HEK293T (cell line): Measurements from ENCODE around the gene RAB15.

ENCODE experiments used
- FOXA1 ChIP-seq: fragments of 450-650 bp; IDR thresholded peaks from 2 replicates; pipeline ENCODE4 v1.6.1; 2016; ENCODE audit warnings: mild to moderate bottlenecking
- FOXK2 ChIP-seq: fragments of 450-650 bp; IDR thresholded peaks from 2 replicates; pipeline ENCODE4 v1.6.1; 2016; ENCODE audit warnings: mild to moderate bottlenecking
- FOXM1 ChIP-seq: fragments of 450-650 bp; IDR thresholded peaks from 2 replicates; pipeline ENCODE4 v1.6.1; 2017; ENCODE audit warnings: mild to moderate bottlenecking, borderline replicate concordance
- HDGF ChIP-seq: fragments of 450-650 bp; IDR thresholded peaks from 2 replicates; pipeline ENCODE4 v1.6.1; 2017; ENCODE audit warnings: antibody characterized with exemption, borderline replicate concordance
- SUZ12 ChIP-seq: fragments of 450-650 bp; IDR thresholded peaks from 2 replicates; pipeline ENCODE4 v1.6.1; 2016; ENCODE audit warnings: mild to moderate bottlenecking
- TARDBP ChIP-seq: fragments of 450-650 bp; IDR thresholded peaks from 2 replicates; pipeline ENCODE4 v1.6.1; 2016
- ZNF384 ChIP-seq: fragments of 450-650 bp; IDR thresholded peaks from 2 replicates; pipeline ENCODE4 v1.6.1; 2016

DNA sequence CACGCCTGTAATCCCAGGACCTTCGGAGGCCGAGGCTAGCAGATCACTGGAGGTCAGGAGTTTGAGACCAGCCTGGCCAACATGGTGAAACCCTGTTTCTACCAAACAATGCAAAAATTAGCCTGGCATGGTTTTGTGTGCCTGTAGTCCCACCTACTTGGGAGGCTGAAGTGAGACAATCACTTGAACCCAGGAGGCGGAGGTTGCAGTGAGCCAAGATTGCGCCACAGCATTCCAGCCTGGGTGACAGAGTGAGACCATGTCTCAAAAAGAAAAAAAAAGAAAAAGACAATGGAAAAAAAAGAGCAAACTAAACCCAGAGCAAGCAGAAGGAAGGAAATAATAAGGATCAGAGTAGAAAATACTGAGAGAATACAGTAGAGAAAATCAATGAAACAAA, 52.5 kb downstream of the RAB15 start:
- TF ChIP-seq FOXM1 (no peak), HDGF (no peak), TARDBP (no peak), ZNF384 (no peak), SUZ12 (no peak), FOXK2 (no peak), FOXA1 (no peak)
